Measurements from ENCODE around the gene ACVRL1. TPM values are rescaled to one million over a fixed set of nuclear protein-coding genes. Genes with fewer than 3 reads are reported as not detected.
A peak's percentile ranks its signal among the peaks of the same experiment; 100 is the strongest.

ACVRL1 gene
- under 0.01 TPM for total RNA-seq

- DNase-seq (ENCODE audit: low read depth in 2 of 3, low spot score in 2 of 3), result no peak
Measured at GRCh38 chr12:51907083-51907855, at the start of gene ACVRL1. ACVRL1 (plus strand) TSS chr12:51907504; CDS start chr12:51912475, 4,971 bp downstream.

GRCh38 chr12:51860986-51861385 is 46.3 kb upstream of the ACVRL1 start:
- no peak for DNase-seq (ENCODE audit: low read depth in 2 of 3, low spot score in 2 of 3)

- DNase-seq (ENCODE audit: low read depth in 2 of 3, low spot score in 2 of 3), result no peak
Measured at GRCh38 chr12:51862947-51863346, 44.4 kb upstream of the ACVRL1 start.

DNA sequence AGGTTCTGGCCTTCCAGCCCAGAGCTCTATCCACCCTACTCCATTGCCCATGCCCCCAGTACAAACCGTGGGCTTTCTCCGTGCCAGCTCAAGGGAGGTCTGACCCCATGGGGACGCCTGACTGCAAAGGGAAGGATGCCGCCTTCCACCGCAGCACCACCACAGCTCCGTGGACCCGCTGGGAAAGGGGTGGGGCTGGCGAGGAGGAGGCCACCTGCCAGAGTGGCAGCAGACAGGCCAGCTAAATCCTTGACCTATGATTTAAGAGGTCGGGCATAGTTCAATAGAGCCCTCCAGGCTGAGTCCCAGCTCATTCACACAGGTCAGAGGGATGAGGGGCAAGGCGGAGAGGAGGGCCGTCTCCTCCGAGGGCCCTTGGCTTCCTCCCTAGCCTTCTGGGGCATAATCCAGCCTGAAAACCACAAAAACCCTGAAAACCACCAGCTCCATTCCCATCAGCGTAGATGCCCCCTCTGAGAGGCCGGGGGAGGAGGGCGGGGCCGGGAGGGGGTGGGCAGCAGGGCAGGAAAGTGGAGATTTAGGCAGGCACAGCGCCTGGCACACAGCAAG is 43.9 kb upstream of the ACVRL1 start:
- DNase-seq (ENCODE audit: low read depth in 2 of 3, low spot score in 2 of 3), result peak in 1 of 3 donors; percentile 27

DNA sequence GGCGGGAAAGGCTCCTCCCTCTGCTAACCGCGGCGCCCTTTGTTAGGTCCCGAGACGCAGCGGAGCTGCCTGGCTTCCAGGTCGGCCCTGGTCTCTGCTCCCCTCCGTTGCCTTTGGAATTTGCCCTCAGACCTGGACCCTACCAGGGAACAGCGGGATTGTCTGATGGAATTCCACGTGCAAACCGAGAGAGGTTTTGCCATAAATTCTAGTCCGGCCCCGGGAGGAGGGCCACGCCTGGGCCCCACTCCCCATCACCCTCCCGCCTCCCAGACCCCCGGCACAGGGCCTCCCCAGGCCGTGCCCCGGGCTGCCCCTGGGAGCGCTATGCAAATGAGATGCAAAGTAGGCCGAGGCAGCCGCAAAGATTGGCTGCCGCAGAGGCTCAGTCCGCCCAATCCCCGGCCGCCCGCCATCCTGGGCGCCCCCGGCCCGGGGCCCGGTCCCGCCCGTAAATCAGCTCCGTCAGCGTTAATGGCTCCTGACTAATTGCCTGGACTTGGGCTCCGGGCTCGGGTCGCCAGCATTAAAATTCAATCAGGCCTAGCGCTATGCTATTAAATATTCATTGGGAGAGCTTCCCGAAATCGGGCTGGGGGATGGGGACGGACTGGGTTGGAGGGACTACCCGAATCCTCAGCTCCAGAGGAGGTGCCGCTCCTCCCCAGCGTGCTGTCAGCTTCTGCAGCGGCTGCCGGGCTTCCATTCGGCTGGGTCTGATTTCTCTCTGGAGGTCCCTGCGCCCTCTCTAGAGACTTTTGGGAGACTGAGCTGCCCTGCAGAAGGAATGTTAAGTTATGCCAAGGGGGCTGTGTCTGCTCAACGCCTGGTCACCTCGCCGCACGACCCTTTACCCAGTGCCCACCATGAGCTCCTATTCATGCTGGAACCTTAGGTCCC is 43.1 kb upstream of the ACVRL1 start:
- peak in 1 of 3 donors; percentile 33 for DNase-seq (ENCODE audit: low read depth in 2 of 3, low spot score in 2 of 3)

- no peak for DNase-seq (ENCODE audit: low read depth in 2 of 3, low spot score in 2 of 3)
Measured at GRCh38 chr12:51864833-51865670, 42.3 kb upstream of the ACVRL1 start.

DNA sequence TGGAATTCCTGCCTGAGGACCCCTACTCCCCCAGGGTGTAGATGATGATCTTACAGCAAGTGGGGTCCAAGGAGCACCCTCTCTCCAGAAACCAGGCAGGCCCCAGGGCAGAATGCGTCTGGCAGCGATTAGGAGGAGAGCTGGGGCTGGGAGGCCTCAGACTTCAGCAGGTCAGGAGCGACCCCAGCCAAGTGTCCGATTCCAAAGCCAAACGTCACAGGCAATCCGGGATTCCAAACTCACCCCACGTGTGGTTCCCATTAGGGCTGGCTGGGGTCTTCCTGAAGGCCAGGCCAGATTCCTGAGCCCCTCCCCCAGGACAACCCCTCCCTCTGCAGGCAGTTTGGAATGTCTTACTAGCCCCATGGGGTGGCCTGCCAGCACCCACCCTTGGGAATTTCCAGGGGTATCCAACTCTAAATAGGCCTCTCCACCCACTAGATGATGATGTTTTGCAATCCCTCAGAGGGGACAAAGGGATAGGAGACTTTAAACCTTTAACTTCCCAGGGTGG is 41.5 kb upstream of the ACVRL1 start:
- DNase-seq (ENCODE audit: low read depth in 2 of 3, low spot score in 2 of 3), result no peak

GRCh38 chr12:51866324-51866723 is 41.0 kb upstream of the ACVRL1 start:
- no peak for DNase-seq (ENCODE audit: low read depth in 2 of 3, low spot score in 2 of 3)

- no peak for DNase-seq (ENCODE audit: low read depth in 2 of 3, low spot score in 2 of 3)
Measured at GRCh38 chr12:51866762-51867161, 40.5 kb upstream of the ACVRL1 start.

DNA sequence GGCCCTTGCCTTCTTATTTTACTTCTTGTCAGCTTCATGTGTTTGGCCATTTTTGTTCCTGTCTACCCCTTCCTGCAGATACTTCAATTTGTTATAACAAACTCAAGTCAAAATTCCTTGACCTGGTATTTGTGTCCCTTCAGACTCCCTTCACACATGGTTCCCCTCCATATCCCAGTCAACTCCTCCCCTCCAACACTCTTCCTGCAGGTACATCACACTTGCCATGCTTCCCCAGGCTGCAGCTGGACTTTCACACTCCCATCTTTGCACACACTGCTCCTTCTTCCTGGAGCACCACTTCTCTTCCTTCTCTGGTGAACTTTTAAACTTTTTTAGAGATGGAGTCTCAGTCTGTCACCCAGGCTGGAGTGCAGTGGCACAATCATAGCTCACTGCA is 39.9 kb upstream of the ACVRL1 start:
- DNase-seq (ENCODE audit: low read depth in 2 of 3, low spot score in 2 of 3), result no peak

DNA sequence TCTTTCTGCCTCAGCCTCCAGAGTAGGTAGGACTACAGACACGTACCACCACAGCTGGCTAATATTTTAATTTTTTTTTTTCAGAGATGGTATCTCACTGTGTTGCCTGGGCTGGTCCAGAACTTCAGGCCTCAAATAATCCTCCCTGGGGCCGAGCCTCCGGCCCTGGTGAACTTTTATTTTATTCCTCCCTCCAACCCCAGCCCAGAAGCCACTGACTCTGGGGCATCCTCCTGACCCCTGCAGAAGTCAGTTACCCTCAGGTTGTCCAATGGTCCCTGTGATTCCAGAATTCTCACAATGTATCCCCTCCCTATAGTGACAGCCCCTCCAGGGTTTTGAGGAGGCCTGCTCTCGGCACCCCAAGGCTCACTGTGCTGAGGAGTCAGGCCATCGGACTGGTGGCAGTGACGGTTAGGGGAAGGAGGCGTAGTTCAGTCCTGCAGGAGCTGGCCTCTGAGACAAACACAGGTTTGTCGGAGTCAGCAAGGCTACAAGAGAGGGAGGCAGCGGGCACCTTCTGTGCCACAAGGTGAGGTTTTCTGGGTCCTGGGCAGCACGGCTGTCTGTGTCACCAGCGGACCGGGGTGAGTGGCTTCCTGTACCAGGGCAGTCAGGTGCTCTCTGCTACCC is 39.4 kb upstream of the ACVRL1 start:
- DNase-seq (ENCODE audit: low read depth in 2 of 3, low spot score in 2 of 3), result no peak

- DNase-seq (ENCODE audit: low read depth in 2 of 3, low spot score in 2 of 3), result no peak
Measured at GRCh38 chr12:51868821-51869495, 38.3 kb upstream of the ACVRL1 start.

DNA sequence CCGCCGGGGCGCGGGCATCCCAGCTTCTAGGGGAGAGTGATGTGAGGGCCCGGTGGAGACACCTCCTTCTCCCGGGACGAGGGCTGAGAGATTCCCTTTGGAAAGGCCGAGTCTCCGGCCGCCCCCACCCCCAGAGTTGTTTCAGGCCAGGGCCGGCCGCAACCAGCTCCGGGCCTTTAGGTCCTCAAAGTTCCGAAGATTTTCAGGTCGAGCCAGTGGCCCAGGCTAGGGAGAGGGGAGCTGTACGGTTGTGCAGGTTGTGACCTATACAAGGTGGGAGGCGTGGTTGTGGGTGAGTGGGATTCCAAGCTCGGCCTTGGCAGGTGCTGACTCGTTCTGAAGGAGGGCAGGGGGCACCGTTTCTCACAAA is 37.8 kb upstream of the ACVRL1 start:
- DNase-seq (ENCODE audit: low read depth in 2 of 3, low spot score in 2 of 3), result no peak

DNA sequence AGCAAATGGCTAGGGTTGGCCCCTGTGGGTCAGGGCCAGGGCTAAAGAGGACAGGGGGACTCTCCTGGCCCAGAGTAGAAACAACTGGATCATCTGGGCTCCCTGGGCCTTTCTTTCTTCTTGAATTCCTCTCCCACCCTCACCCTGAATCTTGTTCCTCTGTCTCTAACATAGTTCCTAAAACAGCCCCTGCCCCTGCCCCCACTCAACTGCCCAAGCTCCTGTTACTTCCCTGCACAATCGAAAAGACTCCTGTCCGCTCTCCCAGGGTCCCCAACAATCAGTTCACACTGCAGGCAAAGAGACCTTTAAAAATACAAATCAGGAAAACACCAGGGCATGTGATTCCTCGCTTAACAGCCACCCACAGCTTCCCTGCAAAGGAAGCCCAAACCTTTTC is 37.4 kb upstream of the ACVRL1 start:
- DNase-seq (ENCODE audit: low read depth in 2 of 3, low spot score in 2 of 3), result no peak

DNA sequence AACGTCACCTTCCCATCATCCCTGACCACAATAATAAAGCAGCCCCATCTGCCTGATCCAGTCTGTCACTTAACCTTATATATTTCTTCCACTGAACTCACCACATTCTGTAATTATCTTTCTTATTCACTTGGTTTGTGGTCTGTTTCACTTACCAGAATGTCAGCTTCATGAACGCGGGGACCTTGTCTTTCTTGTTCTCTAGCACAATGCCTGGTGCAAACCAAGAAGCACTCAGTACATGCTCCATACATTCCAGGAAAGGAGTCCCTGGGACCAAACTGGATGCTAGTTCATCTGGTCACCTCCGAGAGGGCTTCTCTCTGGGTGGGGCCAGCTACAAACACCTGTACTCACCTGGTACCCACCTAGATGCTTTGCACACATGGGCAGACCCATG is 36.8 kb upstream of the ACVRL1 start:
- peak in 1 of 3 donors; percentile 64 for DNase-seq (ENCODE audit: low read depth in 2 of 3, low spot score in 2 of 3)

- peak in 2 of 3 donors; percentile 76 to 84 for DNase-seq (ENCODE audit: low read depth in 2 of 3, low spot score in 2 of 3)
Measured at GRCh38 chr12:51871126-51871525, 36.2 kb upstream of the ACVRL1 start.

- no peak for DNase-seq (ENCODE audit: low read depth in 2 of 3, low spot score in 2 of 3)
Measured at GRCh38 chr12:51871918-51872688, 35.2 kb upstream of the ACVRL1 start.

GRCh38 chr12:51872689-51872981 is 34.7 kb upstream of the ACVRL1 start:
- no peak for DNase-seq (ENCODE audit: low read depth in 2 of 3, low spot score in 2 of 3)

All from hematopoietic multipotent progenitor cell (in vitro differentiated cells).